ENCODE data around the gene PCCA.

DNA sequence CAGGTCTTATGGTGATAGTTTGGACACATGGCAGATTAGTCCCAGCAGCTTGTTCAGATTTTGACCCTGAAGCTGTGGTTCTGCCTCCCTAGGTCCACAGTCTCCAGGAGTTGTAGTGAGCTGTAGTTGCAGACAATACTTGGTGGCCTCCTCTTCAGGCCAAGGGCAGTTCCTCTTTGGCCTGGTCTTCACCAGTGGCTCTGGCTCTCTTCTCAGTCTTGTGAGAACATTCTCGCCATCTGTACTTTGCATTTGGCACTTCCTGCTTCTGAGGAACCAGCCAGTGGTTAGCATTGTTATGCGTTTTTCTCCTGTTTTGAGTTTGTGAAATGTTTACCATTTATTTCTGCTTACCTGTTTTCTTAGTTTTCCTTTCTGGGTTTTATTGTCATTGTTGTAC lies 40.7 kb downstream of the PCCA start:
- TF ChIP-seq POLR2A (IDR thresholded peaks at IDR 0.05) (no peak), CTCF (IDR thresholded peaks at IDR 0.05) (no peak)
